Measurements from ENCODE around the gene IL26.

IL26 gene

GRCh38 chr12:68239309-68239982 is 13.8 kb upstream of the IL26 start:
- no peak for DNase-seq

GRCh38 chr12:68237619-68238018 is 12.0 kb upstream of the IL26 start:
- DNase-seq: no peak

GRCh38 chr12:68237078-68237477 is 11.5 kb upstream of the IL26 start:
- no peak for DNase-seq

DNA sequence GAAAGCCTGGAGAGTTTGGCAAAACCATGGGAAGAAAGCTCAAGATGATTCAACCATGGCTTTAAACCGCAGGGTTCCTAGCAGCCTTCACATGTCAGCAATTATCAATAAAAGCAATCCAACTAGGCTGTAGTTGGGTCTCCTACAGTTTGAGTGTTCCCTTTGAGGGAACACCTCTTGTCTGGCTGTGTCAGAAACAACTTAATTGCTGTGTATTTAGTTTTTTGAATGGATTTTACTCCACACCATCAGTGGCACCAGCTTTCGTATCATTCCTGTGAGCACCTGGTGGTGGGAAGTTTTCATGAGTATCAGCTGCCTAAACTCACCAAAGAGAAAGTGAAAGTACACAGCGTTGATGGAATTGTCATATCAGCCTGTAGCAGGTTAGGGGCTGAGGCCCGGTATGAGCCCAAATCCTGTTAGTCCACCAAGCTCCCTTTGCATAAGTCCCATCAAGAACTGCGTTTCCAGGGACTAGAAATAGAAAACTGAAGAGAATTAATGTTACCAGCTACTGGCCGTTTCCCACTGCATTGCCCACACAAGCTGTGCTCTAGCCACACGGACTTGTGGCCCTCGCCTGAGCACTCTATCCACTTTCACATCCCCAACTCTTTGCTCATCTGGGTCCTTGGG is 10.9 kb upstream of the IL26 start:
- DNase-seq: peak; percentile 26

GRCh38 chr12:68235576-68235975 is 10.0 kb upstream of the IL26 start:
- no peak for DNase-seq

GRCh38 chr12:68234140-68234539 is 8.5 kb upstream of the IL26 start:
- DNase-seq: no peak

DNA sequence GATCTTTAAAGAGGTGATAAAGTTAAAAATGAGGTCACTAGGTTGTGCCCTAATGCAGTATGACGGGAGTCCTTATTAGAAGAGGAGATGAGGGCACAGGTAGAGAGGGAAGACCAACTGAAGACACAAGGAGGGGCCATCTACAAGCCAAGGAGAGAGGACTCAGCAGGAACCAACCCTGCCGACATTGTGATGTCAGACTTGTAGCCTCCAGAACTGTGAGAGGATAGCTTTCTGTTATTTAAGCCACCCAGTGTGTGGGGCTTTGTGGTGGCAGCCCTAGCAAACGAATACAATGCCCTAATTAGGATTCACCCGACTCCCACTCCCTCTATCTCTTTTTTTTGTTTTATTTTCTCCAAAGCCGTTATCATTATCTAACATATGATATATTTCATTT is 7.9 kb upstream of the IL26 start:
- no peak for DNase-seq

DNA sequence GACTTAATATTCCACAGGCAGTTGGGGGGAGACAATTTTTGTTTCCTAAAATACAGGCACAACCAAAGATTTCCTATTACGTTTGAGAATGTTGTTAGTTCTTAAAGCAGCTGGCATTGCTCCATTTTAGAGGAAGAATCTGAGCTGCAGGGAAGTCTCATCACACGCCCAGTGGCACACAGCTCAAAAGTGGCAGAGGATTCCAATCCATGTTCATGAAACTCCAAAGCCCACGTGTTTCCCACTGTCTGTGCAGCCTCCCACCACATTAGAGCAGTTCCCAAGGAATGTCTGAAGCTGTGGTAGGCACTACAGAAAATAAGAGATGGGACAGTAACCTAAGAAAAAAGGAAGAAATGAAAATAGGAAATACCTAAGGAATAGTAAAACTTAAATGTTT is 6.1 kb upstream of the IL26 start:
- DNase-seq: no peak

- DNase-seq: no peak
Observed at GRCh38 chr12:68231229-68231628, 5.6 kb upstream of the IL26 start.

DNA sequence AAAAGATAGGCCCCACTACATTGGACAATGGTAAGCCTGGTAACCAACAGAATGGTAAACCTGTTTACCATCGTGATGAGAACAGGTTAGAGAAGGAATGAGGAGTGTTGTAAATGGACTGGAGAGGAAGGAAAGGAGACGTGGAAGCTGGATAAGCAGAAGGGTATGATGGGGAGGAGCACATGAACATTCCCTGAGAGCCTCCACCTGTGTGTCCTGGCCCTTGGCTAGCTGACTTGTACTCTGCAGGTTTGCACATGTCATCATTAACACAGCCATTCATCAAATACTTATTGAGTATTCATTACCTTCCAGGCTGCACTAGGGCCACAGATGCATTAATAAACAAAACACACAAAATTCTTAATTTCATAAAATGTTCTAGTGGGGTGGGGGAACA is 4.3 kb upstream of the IL26 start:
- DNase-seq: no peak

GRCh38 chr12:68227356-68227755 is 1.7 kb upstream of the IL26 start:
- no peak for DNase-seq

- DNase-seq: no peak
Observed at GRCh38 chr12:68224613-68225285, 861 bp downstream of the IL26 start.

DNA sequence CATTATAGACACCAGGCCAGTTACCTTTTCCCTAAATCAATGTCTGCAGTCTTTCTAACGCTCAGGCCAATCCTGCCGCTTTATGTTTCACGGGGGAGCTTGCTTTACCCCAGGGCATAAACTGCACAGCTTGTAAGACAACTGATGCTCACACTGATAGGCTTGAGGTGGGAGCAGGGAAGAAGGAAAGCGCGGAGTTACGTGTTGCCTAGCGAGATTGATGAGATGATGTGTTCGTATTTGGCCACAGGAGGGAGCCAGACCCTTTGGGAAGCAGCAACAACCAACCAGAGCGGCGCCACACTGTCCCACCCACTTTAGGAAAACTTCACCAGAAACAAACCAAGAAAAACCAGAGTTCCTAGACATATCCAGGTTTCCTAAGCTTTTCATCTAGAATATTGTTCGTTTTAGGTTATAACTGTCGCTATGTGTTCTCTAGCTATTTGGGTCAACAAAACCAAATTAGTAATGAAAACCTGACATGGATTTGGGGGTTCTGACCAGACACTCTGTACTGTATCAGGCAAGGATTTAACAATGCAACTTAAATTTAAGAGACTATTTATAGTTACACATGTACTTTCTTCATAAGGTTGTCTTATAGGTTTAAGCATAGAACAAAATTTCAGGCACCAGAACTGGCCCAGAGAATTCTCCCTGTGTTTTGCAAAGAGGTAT is 2.4 kb downstream of the IL26 start:
- DNase-seq: no peak

- peak; percentile 69 for DNase-seq
Observed at GRCh38 chr12:68222326-68222725, 3.3 kb downstream of the IL26 start.

DNA sequence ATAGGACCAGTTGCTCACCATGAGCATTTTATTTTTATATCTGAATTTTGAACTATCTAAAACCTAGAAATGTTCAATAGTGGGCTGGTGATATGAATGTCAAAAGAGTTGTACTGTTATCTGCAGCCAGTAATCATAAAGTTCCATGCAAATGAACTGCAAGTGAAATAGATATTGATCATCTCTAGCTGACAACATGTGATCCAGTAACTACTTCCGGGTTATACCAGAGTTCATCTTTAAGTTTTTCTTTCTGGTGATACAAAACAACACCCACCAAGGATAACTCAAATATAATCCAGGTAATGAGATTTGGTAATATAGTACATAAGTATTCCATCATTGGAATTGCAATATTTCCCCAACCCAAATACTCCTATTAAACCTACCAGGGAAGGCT is 4.1 kb downstream of the IL26 start:
- DNase-seq: no peak

GRCh38 chr12:68210875-68211274 is 14.7 kb downstream of the IL26 start:
- no peak for DNase-seq

DNA sequence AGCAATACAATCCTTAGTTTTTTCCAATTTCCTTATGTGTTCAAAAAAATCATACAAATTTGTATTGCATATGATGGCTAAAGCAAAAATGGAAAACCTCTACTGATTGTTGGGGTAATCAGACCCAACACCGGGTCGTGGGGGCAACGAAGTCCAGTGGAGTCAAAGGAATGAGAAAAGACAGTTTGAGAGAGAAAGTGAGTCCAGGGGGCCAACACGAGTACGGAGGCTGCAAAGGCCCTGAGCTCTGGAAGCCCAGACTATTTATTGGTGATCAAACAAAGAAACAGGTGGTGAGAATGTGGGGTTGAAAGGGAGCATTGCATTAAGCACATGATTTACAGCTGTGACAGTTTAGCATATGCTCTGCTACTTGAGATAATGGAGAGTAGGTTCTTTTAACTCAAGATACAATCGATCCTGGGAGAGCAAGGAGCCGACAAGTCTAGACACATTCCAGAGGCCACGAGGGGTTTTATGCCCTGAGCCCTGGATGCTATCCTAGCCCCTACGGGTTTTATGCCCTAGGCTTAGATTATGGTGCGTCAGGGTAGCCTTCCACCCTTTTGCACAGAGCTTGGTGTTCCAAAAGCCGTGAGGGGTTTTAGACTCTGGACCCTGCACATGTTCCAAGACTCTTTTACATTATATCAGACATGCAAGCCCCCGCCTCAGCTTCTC is 16.4 kb downstream of the IL26 start:
- peak; percentile 12 for DNase-seq

DNA sequence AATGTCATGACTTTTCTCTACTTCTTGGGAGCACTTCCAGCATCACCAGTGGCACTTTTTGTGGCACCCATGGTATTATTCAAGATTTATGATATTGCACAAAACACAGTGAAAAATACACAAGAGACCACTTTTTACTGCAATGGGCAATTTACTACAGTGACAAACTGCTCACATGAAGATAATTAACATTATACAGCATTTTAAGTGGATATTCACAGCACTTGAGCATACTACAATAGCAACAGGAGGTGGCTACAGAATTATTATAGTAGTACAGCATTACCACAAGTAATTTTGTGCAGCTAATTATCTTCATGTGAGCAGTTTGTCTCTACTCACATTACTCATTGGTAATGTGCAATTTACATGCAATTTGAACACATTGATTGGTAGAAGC is 18.3 kb downstream of the IL26 start:
- DNase-seq: peak; percentile 5

DNA sequence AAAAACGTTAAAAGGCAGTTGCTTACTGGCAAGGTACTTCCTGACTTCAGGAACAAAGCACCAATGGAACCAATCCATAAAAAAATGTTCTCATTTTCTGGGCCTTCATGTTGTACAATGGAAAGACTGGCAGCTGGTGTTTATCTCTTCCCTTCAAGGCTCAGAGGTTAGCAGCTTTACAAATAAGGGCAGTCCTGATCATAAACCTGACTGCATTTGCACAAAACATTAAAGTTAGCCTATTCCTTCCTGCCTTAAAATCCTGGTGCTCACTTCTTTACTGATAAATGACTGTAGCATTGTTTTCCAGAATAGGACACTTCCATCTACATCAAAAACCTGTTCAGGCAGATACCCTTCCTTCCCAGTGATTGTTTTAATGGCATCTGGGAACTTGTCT is 19.2 kb downstream of the IL26 start:
- DNase-seq: no peak

DNA sequence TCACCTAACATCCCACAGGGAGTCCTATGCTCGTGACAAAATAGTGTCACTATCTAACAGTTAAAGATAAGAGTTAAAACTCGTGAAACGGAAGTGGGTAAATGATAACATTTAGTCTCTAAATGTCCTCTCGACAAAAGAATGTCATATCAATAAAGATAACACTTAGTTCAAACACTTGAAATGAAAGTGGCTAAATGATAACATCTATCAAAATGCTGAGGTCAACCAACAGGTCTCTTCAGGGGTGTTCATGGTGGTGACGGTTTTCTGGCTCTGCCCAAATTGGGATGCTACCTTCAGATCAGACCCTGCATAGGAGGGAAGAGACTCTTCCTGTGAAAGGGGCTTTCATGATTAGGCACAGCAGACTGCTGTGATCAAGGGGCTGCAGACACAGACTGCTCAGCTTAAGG is 22.1 kb downstream of the IL26 start:
- DNase-seq: no peak

- no peak for DNase-seq
Observed at GRCh38 chr12:68200854-68201253, 24.8 kb downstream of the IL26 start.

GRCh38 chr12:68199127-68199526 is 26.5 kb downstream of the IL26 start:
- no peak for DNase-seq

GRCh38 chr12:68198507-68199086 is 27.0 kb downstream of the IL26 start:
- no peak for DNase-seq

Data from DMS79 treated with DMSO at 0.1 percent for 48 hours (cell line).